Vagina (tissue), 2 donors: ENCODE measurements around the gene NCS1.

Experiments used
- CTCF ChIP-seq, 3 experiments: fragments of 450-650 bp in 2 of 3; fragments of 200-600 bp in 1 of 3; sonication (generic) in 1 of 3; IDR thresholded peaks; one replicate each; pipeline ENCODE4 v1.5.1; 2017 to 2019; ENCODE audit warnings: antibody characterized with exemption in 3 of 3, mild to moderate bottlenecking in 2 of 3, moderate library complexity in 2 of 3
- POLR2AphosphoS5 ChIP-seq, 2 donors: sonication (generic); formaldehyde crosslinking; IDR thresholded peaks; one replicate each; pipeline ENCODE4 v1.9.0; 2017; ENCODE audit warnings: antibody characterized with exemption in 2 of 2, mild to moderate bottlenecking in 2 of 2, low read depth in 1 of 2; ENCODE audit not compliant: insufficient read depth in 1 of 2

- TF ChIP-seq POLR2AphosphoS5 (IDR thresholded peaks at IDR 0.05; ENCODE audit: insufficient read depth in 1 of 2, low read depth in 1 of 2) (no peak), CTCF (IDR thresholded peaks at IDR 0.05) (no peak)
Measured at GRCh38 chr9:130207241-130207992, 35.2 kb downstream of the NCS1 start.
